HL-60 (cell line): ENCODE measurements around the gene ROS1.

Source experiments
- CTCF ChIP-seq: IDR thresholded peaks from one replicate; pipeline ENCODE4 v1.5.1; 2011; ENCODE audit warnings: low read length, control low read depth, inconsistent platforms; ENCODE audit not compliant: insufficient read depth
- GABPA ChIP-seq: IDR thresholded peaks from 2 replicates; pipeline ENCODE4 v1.6.1; 2012; ENCODE audit warnings: low read depth
- POLR2AphosphoS5 ChIP-seq: IDR thresholded peaks from 2 replicates; pipeline ENCODE4 v1.6.1; 2012; ENCODE audit warnings: low read depth
- REST ChIP-seq: IDR thresholded peaks from 2 replicates; pipeline ENCODE4 v1.6.1; 2012; ENCODE audit warnings: low read depth; ENCODE audit not compliant: insufficient replicate concordance
- SPI1 ChIP-seq: IDR thresholded peaks from 2 replicates; pipeline ENCODE4 v1.6.1; 2012; ENCODE audit warnings: low read depth, mild to moderate bottlenecking, borderline replicate concordance

- TF ChIP-seq CTCF, result no peak
- no peak for TF ChIP-seq GABPA
- no peak for TF ChIP-seq REST
- no peak for TF ChIP-seq POLR2AphosphoS5
- TF ChIP-seq SPI1, result no peak
These were observed 45.4 kb downstream of the ROS1 start for GRCh38 chr6:117380298-117380697.
